ENCODE results near the gene CYB5R4. TPM values are rescaled to one million over a fixed set of nuclear protein-coding genes. Genes with fewer than 3 reads are reported as not detected.

The CYB5R4 gene
- total RNA-seq, 1 experiment from 2014 or later = 12.5 TPM

DNA sequence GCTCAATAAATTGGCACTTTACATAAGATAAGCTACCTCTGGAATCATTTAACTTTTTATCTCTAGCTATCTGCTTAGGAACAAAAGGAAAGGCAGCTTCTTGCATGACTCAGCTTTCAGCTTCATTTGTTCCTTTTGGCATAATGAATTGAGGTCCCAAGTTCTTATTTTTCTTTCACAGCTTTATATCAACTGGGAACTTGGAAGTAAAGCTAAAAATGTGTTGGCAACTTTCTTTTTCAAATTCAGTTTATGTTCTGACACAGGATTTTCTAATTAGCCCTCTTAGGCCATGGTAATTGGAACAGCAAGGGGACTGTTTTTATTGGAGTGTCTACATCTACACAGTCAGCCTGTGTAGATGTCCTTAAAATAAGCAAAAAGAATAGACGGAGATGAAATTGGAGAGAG is 118.8 kb downstream of the CYB5R4 start:
- ATAC-seq = no peak
- no peak overlapping the region for H3K4me3 Mint-ChIP-seq

More for the DNA sequence above, 118.8 kb downstream of the CYB5R4 start:
- no peak for TF ChIP-seq SMAD4 (CRISPR knock-in tag; IDR thresholded peaks at IDR 0.05)
- TF ChIP-seq, protein P1, sequence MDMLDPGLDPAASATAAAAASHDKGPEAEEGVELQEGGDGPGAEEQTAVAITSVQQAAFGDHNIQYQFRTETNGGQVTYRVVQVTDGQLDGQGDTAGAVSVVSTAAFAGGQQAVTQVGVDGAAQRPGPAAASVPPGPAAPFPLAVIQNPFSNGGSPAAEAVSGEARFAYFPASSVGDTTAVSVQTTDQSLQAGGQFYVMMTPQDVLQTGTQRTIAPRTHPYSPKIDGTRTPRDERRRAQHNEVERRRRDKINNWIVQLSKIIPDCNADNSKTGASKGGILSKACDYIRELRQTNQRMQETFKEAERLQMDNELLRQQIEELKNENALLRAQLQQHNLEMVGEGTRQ (CRISPR knock-in tag; IDR thresholded peaks at IDR 0.05) = no peak
- no peak for TF ChIP-seq JAZF1 (CRISPR knock-in tag; IDR thresholded peaks at IDR 0.05)
- TF ChIP-seq GRHL2 (CRISPR knock-in tag; IDR thresholded peaks at IDR 0.05; ENCODE audit: insufficient replicate concordance, severe bottlenecking) = no peak
- TF ChIP-seq, protein P2, sequence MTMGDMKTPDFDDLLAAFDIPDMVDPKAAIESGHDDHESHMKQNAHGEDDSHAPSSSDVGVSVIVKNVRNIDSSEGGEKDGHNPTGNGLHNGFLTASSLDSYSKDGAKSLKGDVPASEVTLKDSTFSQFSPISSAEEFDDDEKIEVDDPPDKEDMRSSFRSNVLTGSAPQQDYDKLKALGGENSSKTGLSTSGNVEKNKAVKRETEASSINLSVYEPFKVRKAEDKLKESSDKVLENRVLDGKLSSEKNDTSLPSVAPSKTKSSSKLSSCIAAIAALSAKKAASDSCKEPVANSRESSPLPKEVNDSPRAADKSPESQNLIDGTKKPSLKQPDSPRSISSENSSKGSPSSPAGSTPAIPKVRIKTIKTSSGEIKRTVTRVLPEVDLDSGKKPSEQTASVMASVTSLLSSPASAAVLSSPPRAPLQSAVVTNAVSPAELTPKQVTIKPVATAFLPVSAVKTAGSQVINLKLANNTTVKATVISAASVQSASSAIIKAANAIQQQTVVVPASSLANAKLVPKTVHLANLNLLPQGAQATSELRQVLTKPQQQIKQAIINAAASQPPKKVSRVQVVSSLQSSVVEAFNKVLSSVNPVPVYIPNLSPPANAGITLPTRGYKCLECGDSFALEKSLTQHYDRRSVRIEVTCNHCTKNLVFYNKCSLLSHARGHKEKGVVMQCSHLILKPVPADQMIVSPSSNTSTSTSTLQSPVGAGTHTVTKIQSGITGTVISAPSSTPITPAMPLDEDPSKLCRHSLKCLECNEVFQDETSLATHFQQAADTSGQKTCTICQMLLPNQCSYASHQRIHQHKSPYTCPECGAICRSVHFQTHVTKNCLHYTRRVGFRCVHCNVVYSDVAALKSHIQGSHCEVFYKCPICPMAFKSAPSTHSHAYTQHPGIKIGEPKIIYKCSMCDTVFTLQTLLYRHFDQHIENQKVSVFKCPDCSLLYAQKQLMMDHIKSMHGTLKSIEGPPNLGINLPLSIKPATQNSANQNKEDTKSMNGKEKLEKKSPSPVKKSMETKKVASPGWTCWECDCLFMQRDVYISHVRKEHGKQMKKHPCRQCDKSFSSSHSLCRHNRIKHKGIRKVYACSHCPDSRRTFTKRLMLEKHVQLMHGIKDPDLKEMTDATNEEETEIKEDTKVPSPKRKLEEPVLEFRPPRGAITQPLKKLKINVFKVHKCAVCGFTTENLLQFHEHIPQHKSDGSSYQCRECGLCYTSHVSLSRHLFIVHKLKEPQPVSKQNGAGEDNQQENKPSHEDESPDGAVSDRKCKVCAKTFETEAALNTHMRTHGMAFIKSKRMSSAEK (CRISPR knock-in tag; IDR thresholded peaks at IDR 0.05; ENCODE audit: borderline replicate concordance) = no peak
- TF ChIP-seq, protein P3, sequence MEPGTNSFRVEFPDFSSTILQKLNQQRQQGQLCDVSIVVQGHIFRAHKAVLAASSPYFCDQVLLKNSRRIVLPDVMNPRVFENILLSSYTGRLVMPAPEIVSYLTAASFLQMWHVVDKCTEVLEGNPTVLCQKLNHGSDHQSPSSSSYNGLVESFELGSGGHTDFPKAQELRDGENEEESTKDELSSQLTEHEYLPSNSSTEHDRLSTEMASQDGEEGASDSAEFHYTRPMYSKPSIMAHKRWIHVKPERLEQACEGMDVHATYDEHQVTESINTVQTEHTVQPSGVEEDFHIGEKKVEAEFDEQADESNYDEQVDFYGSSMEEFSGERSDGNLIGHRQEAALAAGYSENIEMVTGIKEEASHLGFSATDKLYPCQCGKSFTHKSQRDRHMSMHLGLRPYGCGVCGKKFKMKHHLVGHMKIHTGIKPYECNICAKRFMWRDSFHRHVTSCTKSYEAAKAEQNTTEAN (CRISPR knock-in tag; IDR thresholded peaks at IDR 0.05) = no peak
- TF ChIP-seq, protein P4, sequence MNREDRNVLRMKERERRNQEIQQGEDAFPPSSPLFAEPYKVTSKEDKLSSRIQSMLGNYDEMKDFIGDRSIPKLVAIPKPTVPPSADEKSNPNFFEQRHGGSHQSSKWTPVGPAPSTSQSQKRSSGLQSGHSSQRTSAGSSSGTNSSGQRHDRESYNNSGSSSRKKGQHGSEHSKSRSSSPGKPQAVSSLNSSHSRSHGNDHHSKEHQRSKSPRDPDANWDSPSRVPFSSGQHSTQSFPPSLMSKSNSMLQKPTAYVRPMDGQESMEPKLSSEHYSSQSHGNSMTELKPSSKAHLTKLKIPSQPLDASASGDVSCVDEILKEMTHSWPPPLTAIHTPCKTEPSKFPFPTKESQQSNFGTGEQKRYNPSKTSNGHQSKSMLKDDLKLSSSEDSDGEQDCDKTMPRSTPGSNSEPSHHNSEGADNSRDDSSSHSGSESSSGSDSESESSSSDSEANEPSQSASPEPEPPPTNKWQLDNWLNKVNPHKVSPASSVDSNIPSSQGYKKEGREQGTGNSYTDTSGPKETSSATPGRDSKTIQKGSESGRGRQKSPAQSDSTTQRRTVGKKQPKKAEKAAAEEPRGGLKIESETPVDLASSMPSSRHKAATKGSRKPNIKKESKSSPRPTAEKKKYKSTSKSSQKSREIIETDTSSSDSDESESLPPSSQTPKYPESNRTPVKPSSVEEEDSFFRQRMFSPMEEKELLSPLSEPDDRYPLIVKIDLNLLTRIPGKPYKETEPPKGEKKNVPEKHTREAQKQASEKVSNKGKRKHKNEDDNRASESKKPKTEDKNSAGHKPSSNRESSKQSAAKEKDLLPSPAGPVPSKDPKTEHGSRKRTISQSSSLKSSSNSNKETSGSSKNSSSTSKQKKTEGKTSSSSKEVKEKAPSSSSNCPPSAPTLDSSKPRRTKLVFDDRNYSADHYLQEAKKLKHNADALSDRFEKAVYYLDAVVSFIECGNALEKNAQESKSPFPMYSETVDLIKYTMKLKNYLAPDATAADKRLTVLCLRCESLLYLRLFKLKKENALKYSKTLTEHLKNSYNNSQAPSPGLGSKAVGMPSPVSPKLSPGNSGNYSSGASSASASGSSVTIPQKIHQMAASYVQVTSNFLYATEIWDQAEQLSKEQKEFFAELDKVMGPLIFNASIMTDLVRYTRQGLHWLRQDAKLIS (CRISPR knock-in tag; IDR thresholded peaks at IDR 0.05; ENCODE audit: borderline replicate concordance) = no peak
- TF ChIP-seq PRRX2 (CRISPR knock-in tag; IDR thresholded peaks at IDR 0.05) = no peak
- no peak for TF ChIP-seq OVOL2 (CRISPR knock-in tag; IDR thresholded peaks at IDR 0.05; ENCODE audit: borderline replicate concordance)
- TF ChIP-seq, protein P5, sequence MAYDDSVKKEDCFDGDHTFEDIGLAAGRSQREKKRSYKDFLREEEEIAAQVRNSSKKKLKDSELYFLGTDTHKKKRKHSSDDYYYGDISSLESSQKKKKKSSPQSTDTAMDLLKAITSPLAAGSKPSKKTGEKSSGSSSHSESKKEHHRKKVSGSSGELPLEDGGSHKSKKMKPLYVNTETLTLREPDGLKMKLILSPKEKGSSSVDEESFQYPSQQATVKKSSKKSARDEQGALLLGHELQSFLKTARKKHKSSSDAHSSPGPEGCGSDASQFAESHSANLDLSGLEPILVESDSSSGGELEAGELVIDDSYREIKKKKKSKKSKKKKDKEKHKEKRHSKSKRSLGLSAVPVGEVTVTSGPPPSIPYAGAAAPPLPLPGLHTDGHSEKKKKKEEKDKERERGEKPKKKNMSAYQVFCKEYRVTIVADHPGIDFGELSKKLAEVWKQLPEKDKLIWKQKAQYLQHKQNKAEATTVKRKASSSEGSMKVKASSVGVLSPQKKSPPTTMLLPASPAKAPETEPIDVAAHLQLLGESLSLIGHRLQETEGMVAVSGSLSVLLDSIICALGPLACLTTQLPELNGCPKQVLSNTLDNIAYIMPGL (CRISPR knock-in tag; IDR thresholded peaks at IDR 0.05) = no peak
- TF ChIP-seq ZNF396 (CRISPR knock-in tag; IDR thresholded peaks at IDR 0.05; ENCODE audit: borderline replicate concordance) = no peak
- TF ChIP-seq GABPB1 (CRISPR knock-in tag; IDR thresholded peaks at IDR 0.05) = no peak
- TF ChIP-seq ZNF416 (CRISPR knock-in tag; IDR thresholded peaks at IDR 0.05) = no peak
- TF ChIP-seq NR1H2 (CRISPR knock-in tag; IDR thresholded peaks at IDR 0.05) = no peak
- no peak for TF ChIP-seq GTF2I (CRISPR knock-in tag; conservative IDR thresholded peaks at IDR 0.05)
- TF ChIP-seq, protein P6, sequence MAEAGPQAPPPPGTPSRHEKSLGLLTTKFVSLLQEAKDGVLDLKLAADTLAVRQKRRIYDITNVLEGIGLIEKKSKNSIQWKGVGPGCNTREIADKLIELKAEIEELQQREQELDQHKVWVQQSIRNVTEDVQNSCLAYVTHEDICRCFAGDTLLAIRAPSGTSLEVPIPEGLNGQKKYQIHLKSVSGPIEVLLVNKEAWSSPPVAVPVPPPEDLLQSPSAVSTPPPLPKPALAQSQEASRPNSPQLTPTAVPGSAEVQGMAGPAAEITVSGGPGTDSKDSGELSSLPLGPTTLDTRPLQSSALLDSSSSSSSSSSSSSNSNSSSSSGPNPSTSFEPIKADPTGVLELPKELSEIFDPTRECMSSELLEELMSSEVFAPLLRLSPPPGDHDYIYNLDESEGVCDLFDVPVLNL (CRISPR knock-in tag; IDR thresholded peaks at IDR 0.05; ENCODE audit: borderline replicate concordance, low read depth) = no peak
- TF ChIP-seq, protein P7, sequence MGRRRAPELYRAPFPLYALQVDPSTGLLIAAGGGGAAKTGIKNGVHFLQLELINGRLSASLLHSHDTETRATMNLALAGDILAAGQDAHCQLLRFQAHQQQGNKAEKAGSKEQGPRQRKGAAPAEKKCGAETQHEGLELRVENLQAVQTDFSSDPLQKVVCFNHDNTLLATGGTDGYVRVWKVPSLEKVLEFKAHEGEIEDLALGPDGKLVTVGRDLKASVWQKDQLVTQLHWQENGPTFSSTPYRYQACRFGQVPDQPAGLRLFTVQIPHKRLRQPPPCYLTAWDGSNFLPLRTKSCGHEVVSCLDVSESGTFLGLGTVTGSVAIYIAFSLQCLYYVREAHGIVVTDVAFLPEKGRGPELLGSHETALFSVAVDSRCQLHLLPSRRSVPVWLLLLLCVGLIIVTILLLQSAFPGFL (CRISPR knock-in tag; IDR thresholded peaks at IDR 0.05; ENCODE audit: borderline replicate concordance) = no peak
- no peak for DNase-seq (ENCODE audit: low spot score)
- Mint-ChIP-seq H3K9me3 (peaks cover 39% of the 10 kb centered on the region), H3K4me1 (peaks cover 44% of the 10 kb centered on the region), H3K27ac (no peak overlapping the region), H3K27me3 (ENCODE audit: low read depth) (no peaks in the 10 kb centered on the region), H3K36me3 (peaks cover 25% of the 10 kb centered on the region)
- ChIA-PET POLR2A (no interaction called here), CTCF (no interaction called here)
